ENCODE measurements around the gene FLNC.

DNA sequence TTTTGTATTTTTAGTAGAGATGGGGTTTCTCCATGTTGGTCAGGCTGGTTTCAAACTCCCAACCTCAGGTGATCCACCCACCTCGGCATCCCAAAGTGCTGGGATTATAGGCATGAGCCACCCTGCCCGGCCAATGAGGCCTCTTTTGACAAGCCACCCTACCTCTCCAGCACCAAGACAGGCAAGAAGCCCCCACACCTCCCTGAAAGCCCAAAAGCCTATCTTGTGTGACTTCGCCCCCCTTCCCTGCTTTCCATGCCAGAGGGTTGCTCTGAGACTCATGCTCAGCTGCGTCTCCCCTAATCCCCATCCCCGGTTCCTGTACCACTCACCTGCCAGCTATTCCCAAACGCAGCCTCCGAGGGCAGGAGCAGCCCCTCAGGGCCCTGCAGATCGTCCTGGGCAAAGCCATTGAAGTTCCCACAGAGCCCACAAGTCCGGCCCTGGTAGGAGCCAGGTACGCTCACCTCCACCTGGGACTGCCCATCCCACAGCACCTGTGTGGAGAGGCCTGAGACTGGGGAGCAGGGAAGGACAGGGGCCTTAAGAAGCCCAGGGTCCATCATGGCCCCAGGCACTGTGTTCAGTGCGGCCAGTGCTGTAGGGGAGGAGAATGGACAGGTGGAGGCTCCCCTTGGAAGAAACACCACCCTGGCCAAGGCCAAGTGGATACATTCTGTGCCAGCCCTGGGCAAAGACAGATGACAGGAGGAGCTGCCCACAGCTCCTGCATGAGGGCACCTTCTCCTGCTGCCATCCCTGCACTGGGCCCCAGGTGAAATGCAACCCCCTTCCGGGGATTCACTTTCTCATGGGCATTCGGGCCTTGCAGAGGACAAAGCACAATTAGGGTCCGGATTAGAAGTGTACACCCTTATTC, 48.3 kb downstream of the FLNC start:
- TF ChIP-seq, protein P1, sequence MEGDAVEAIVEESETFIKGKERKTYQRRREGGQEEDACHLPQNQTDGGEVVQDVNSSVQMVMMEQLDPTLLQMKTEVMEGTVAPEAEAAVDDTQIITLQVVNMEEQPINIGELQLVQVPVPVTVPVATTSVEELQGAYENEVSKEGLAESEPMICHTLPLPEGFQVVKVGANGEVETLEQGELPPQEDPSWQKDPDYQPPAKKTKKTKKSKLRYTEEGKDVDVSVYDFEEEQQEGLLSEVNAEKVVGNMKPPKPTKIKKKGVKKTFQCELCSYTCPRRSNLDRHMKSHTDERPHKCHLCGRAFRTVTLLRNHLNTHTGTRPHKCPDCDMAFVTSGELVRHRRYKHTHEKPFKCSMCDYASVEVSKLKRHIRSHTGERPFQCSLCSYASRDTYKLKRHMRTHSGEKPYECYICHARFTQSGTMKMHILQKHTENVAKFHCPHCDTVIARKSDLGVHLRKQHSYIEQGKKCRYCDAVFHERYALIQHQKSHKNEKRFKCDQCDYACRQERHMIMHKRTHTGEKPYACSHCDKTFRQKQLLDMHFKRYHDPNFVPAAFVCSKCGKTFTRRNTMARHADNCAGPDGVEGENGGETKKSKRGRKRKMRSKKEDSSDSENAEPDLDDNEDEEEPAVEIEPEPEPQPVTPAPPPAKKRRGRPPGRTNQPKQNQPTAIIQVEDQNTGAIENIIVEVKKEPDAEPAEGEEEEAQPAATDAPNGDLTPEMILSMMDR (IDR thresholded peaks at IDR 0.05; ENCODE audit: insufficient read depth, low read length, poor library complexity, severe bottlenecking), result no peak
- TF ChIP-seq EZH2phosphoT487 (conservative IDR thresholded peaks at IDR 0.05; ENCODE audit: low read length), result no peak

Data from SU-DHL-6 (cell line).